DMS153 treated with DMSO at 0.1 percent for 48 hours (cell line): Measurements from ENCODE around the gene R3HDM2.

Experiments
- DNase-seq: peaks from one replicate; lab custom pipeline; 2025; ENCODE audit not compliant: unreplicated experiment; lab: John Stamatoyannopoulos, UW

R3HDM2 gene

GRCh38 chr12:57272337-57273151, 158.3 kb downstream of the R3HDM2 start:
- DNase-seq = no peak

- no peak for DNase-seq
These were observed 159.8 kb downstream of the R3HDM2 start for GRCh38 chr12:57270966-57271470.

GRCh38 chr12:57268264-57268663, 162.6 kb downstream of the R3HDM2 start:
- DNase-seq = no peak

- no peak for DNase-seq
These were observed 164.2 kb downstream of the R3HDM2 start for GRCh38 chr12:57266681-57267080.

- no peak for DNase-seq
These were observed 167.7 kb downstream of the R3HDM2 start for GRCh38 chr12:57263096-57263495.

- peak; percentile 11 for DNase-seq
These were observed 168.6 kb downstream of the R3HDM2 start for GRCh38 chr12:57262126-57262822.

GRCh38 chr12:57261428-57261865, 169.4 kb downstream of the R3HDM2 start:
- peak; percentile 65 for DNase-seq

GRCh38 chr12:57260366-57260765, 170.5 kb downstream of the R3HDM2 start:
- no peak for DNase-seq

GRCh38 chr12:57258977-57259970, 171.6 kb downstream of the R3HDM2 start:
- no peak for DNase-seq

GRCh38 chr12:57255916-57256315, 174.9 kb downstream of the R3HDM2 start:
- no peak for DNase-seq

GRCh38 chr12:57254506-57255280, 176.2 kb downstream of the R3HDM2 start:
- no peak for DNase-seq

- no peak for DNase-seq
These were observed 179.9 kb downstream of the R3HDM2 start, which contains the start of gene STAC3 for GRCh38 chr12:57250956-57251355. Gene STAC3, minus strand, starts transcription at chr12:57251187. Its CDS starts 1,551 bp downstream, at chr12:57249636.

GRCh38 chr12:57250541-57250940, 180.3 kb downstream of the R3HDM2 start:
- DNase-seq = no peak

GRCh38 chr12:57248934-57249742, 181.7 kb downstream of the R3HDM2 start:
- DNase-seq = no peak

- no peak for DNase-seq
These were observed 183.8 kb downstream of the R3HDM2 start for GRCh38 chr12:57247041-57247440.

- no peak for DNase-seq
These were observed 186.5 kb downstream of the R3HDM2 start for GRCh38 chr12:57244312-57244696.

GRCh38 chr12:57243521-57244311, 187.1 kb downstream of the R3HDM2 start:
- peak; percentile 70 for DNase-seq

GRCh38 chr12:57242691-57243454, 188.0 kb downstream of the R3HDM2 start:
- peak; percentile 73 for DNase-seq
